Measurements from ENCODE around the gene RGS12. TPM values are rescaled to one million over a fixed set of nuclear protein-coding genes. Genes with fewer than 3 reads are reported as not detected.

The RGS12 gene
- total and polyA plus RNA-seq, 2 of the 13 experiments (the other 11 are each of a cell fraction or from before 2014, with no cell fraction given): 21.0 to 27.7 TPM

GRCh38 chr4:3311095-3311372, 18.2 kb downstream of the RGS12 start (continued):
- TF ChIP-seq CSRNP1 (CRISPR knock-in tag; IDR thresholded peaks at IDR 0.05) (no peak), NRL (CRISPR knock-in tag; IDR thresholded peaks at IDR 0.05; ENCODE audit: borderline replicate concordance) (no peak), MAX (IDR thresholded peaks at IDR 0.05) (no peak), HDAC1 (CRISPR knock-in tag; IDR thresholded peaks at IDR 0.05) (no peak), GPN1 (CRISPR knock-in tag; IDR thresholded peaks at IDR 0.05; ENCODE audit: borderline replicate concordance) (no peak), POLR2AphosphoS2 (IDR thresholded peaks at IDR 0.05; ENCODE audit: low read depth, low read length) (no peak), MAFF (IDR thresholded peaks at IDR 0.05; ENCODE audit: low read depth, low read length) (no peak)

- in situ Hi-C loops (cut with HindIII; ENCODE audit: extremely low pct_ligation_motif_present, low pct_unique_long_range_greater_than_20kb): no loop called here
- no peak overlapping the region for H3K4me3 ChIP-seq (replicated peaks in 1 of 3; ENCODE audit: insufficient read depth in 1 of 3, low read depth in 2 of 3, low read length in 3 of 3)
- no peaks in the 10 kb centered on the region; the same call in 1 of the 2 replicates for H4K20me1 ChIP-seq (ENCODE audit: insufficient read depth, low read length)
- no TSS peak for BruUV-seq (replicated peaks)
- FAIRE-seq (no peak), DNase-seq (ENCODE audit: low spot score) (no peak), ATAC-seq (peak; percentile 23; the same call in 1 of the 3 replicates)
- no peak overlapping the region for H3K9ac ChIP-seq (ENCODE audit: insufficient read depth, low read depth, low read length)
- ChIA-PET POLR2A (no interaction called here), CTCF (ENCODE audit: low intra/inter-chr PET ratio, low total read pairs) (no interaction called here)
- intact Hi-C loops (cut with micrococcal nuclease; ENCODE audit: unreplicated experiment): no loop called here
- peaks cover 12% of the 10 kb centered on the region for H3K4me1 ChIP-seq (ENCODE audit: insufficient read depth, low read length)
- 85% methylated on average over 13 of the region's 13 CpGs for WGBS (ENCODE audit: low lambda C conversion rate)
- H3K4me2 ChIP-seq (ENCODE audit: low read depth, low read length): no peak overlapping the region
- H3K36me3 ChIP-seq (replicated peaks in 1 of 2; ENCODE audit: control insufficient read depth in 1 of 2, insufficient read depth in 2 of 2, low read length in 2 of 2): peaks cover 3 to 7% of the 10 kb centered on the region in 2 experiments; a peak in 3 of 5 replicates
- H3K9me3 ChIP-seq (ENCODE audit: low read length): no peaks in the 10 kb centered on the region
- peaks cover 19% of the 10 kb centered on the region for H3K79me2 ChIP-seq (ENCODE audit: insufficient read depth, low read length)
- no peak overlapping the region for H2AFZ ChIP-seq (ENCODE audit: low read length)
- H3K27me3 ChIP-seq (ENCODE audit: control insufficient read depth in 1 of 2, insufficient read depth in 2 of 2, low read length in 2 of 2): no peaks in the 10 kb centered on the region; a peak in 1 of 5 replicates
- no peak overlapping the region for H3K27ac ChIP-seq (ENCODE audit: extremely low read length, insufficient read depth, low read length)
- no peak for TF ChIP-seq HNRNPL (IDR thresholded peaks at IDR 0.05; ENCODE audit: low read depth, low read length)
- TF ChIP-seq ZNF704 (CRISPR knock-in tag; IDR thresholded peaks at IDR 0.05; ENCODE audit: borderline replicate concordance): no peak
- no peak for TF ChIP-seq HDAC2 (CRISPR knock-in tag; IDR thresholded peaks at IDR 0.05)
- no peak for TF ChIP-seq AKAP8 (CRISPR knock-in tag; IDR thresholded peaks at IDR 0.05)
- no peak for TF ChIP-seq SOX13 (IDR thresholded peaks at IDR 0.05)
- TF ChIP-seq SOX13 (CRISPR knock-in tag; conservative IDR thresholded peaks at IDR 0.05 in 1 of 2, IDR thresholded peaks at IDR 0.05 in 1 of 2): no peak
- no peak for TF ChIP-seq ZIK1 (CRISPR knock-in tag; IDR thresholded peaks at IDR 0.05; ENCODE audit: borderline replicate concordance, low read depth)
- no peak for TF ChIP-seq KLF11 (CRISPR knock-in tag; IDR thresholded peaks at IDR 0.05)
- TF ChIP-seq ZNF124 (CRISPR knock-in tag; IDR thresholded peaks at IDR 0.05): no peak
- no peak for TF ChIP-seq ZNF552 (CRISPR knock-in tag; IDR thresholded peaks at IDR 0.05; ENCODE audit: borderline replicate concordance)
- TF ChIP-seq RNF2 (conservative IDR thresholded peaks at IDR 0.05; ENCODE audit: low read depth): no peak
- no peak for TF ChIP-seq ATF7 (IDR thresholded peaks at IDR 0.05)
- TF ChIP-seq ATF7 (CRISPR knock-in tag; IDR thresholded peaks at IDR 0.05): no peak
- no peak for TF ChIP-seq ZNF317 (CRISPR knock-in tag; IDR thresholded peaks at IDR 0.05)
- no peak for TF ChIP-seq TEF (CRISPR knock-in tag; IDR thresholded peaks at IDR 0.05)
- no peak for TF ChIP-seq ZNF121 (CRISPR knock-in tag; IDR thresholded peaks at IDR 0.05)
Measured at GRCh38 chr4:3311489-3312171, 18.8 kb downstream of the RGS12 start.

All from HepG2 (cell line).